B cell (primary cell): ENCODE measurements around the gene GOLIM4. TPM values are rescaled to one million over a fixed set of nuclear protein-coding genes. Genes with fewer than 3 reads are reported as not detected.

Experiments
- ATAC-seq: fragments of 200-7000 bp; cut with Tn5 transposase; one replicate; pipeline ENCODE4 v1.10.0; 2021; ENCODE audit warnings: low read depth, mild to moderate bottlenecking, moderate number of reproducible peaks, moderate library complexity
- CTCF ChIA-PET: fragments of 350-600 bp; sonication (Branson Sonifier 250); formaldehyde crosslinking; loops from one replicate; lab custom pipeline; 2021; ENCODE audit warnings: antibody characterized with exemption, inconsistent platforms; lab: Charles Lee
- POLR2A ChIA-PET: fragments of 350-600 bp; sonication (Branson Sonifier 250); formaldehyde crosslinking; loops from one replicate; lab custom pipeline; 2021; ENCODE audit warnings: antibody characterized with exemption; lab: Charles Lee
- DNase-seq: peaks from one replicate; pipeline ENCODE4 v3.0.0; 2013
- H2AFZ ChIP-seq: 2 replicates; pipeline ENCODE4 v1.6.1; 2012; ENCODE audit warnings: mild to moderate bottlenecking, low read depth, low read length; ENCODE audit not compliant: insufficient read depth, poor library complexity, severe bottlenecking
- H3K27ac ChIP-seq, 2 donors: 1 replicate in 1 of 2; 2 replicates in 1 of 2; pipeline ENCODE4 v1.5.1; 2012 to 2013; ENCODE audit warnings: low read length in 2 of 2, mild to moderate bottlenecking in 2 of 2, moderate library complexity in 1 of 2
- H3K27me3 ChIP-seq, 4 experiments: fragments of 200-600 bp in 1 of 4; sonication (generic) in 1 of 4; replicated peaks in 1 of 4; 1 replicate in 2 of 4; 2 replicates in 2 of 4; pipeline versions ENCODE4 v1.6.1 to v1.7.0; 2013 to 2016; ENCODE audit warnings: low read length in 3 of 4, mild to moderate bottlenecking in 2 of 4, mixed read lengths in 1 of 4, moderate library complexity in 1 of 4; ENCODE audit not compliant: insufficient read depth in 4 of 4, control insufficient read depth in 3 of 4; ENCODE audit errors: control extremely low read depth in 1 of 4
- H3K36me3 ChIP-seq, 2 experiments: replicated peaks in 1 of 2; 1 replicate in 1 of 2; 2 replicates in 1 of 2; pipeline versions ENCODE4 v1.6.1 to v1.7.1; 2013; ENCODE audit warnings: low read length in 1 of 2; ENCODE audit not compliant: insufficient read depth in 2 of 2, control insufficient read depth in 1 of 2; ENCODE audit errors: control extremely low read depth in 1 of 2, extremely low read depth in 1 of 2
- H3K4me1 ChIP-seq, 2 donors: fragments of 200-600 bp in 1 of 2; sonication (generic) in 1 of 2; 1 replicate in 1 of 2; 2 replicates in 1 of 2; pipeline versions ENCODE4 v1.5.1 to v1.6.1; 2013 to 2017; ENCODE audit warnings: low read length in 2 of 2; ENCODE audit not compliant: control insufficient read depth in 2 of 2, insufficient read depth in 2 of 2
- H3K4me2 ChIP-seq: replicated peaks from 2 replicates; pipeline ENCODE3; 2012; ENCODE audit warnings: mild to moderate bottlenecking, low read depth, low read length; ENCODE audit not compliant: poor library complexity, severe bottlenecking
- H3K4me3 ChIP-seq, 5 experiments: fragments of 200-600 bp in 1 of 5; sonication (generic) in 1 of 5; 1 replicate in 3 of 5; 2 replicates in 2 of 5; pipeline versions ENCODE4 v1.5.1 to v1.7.0; 2011 to 2016; ENCODE audit warnings: low read length in 4 of 5, mild to moderate bottlenecking in 4 of 5, low read depth in 2 of 5, control low read depth in 1 of 5, moderate library complexity in 1 of 5; ENCODE audit not compliant: insufficient read depth in 1 of 5; ENCODE audit errors: control extremely low read depth in 1 of 5, extremely low read depth in 1 of 5
- H3K79me2 ChIP-seq: fragments of 200-600 bp; sonication (generic); one replicate; pipeline ENCODE4 v1.6.0; 2016; ENCODE audit warnings: low read length; ENCODE audit not compliant: control insufficient read depth, insufficient read depth
- H3K9ac ChIP-seq: fragments of 200-600 bp; sonication (generic); 2 replicates; pipeline ENCODE4 v1.6.1; 2017; ENCODE audit warnings: mild to moderate bottlenecking, low read length, moderate library complexity
- H3K9me3 ChIP-seq, 3 donors: one replicate each; pipeline versions ENCODE4 v1.6.1 to v1.7.1; 2013; ENCODE audit warnings: low read length in 2 of 3; ENCODE audit not compliant: control insufficient read depth in 2 of 3, insufficient read depth in 1 of 3; ENCODE audit errors: control extremely low read depth in 1 of 3
- H4K20me1 ChIP-seq: 2 replicates; pipeline ENCODE4 v1.6.0; 2012; ENCODE audit warnings: mild to moderate bottlenecking, low read length; ENCODE audit not compliant: insufficient read depth, control insufficient read depth, poor library complexity, severe bottlenecking
- H3K27ac Mint-ChIP-seq: one replicate; pipeline ENCODE4 v1.8.0; 2021; ENCODE audit warnings: mixed read lengths
- H3K27me3 Mint-ChIP-seq: one replicate; pipeline ENCODE4 v1.8.0; 2021; ENCODE audit warnings: mixed read lengths
- H3K4me1 Mint-ChIP-seq: one replicate; pipeline ENCODE4 v1.8.0; 2021; ENCODE audit warnings: mixed read lengths
- H3K4me3 Mint-ChIP-seq: one replicate; pipeline ENCODE4 v1.8.0; 2021; ENCODE audit warnings: mixed read lengths
- H3K9me3 Mint-ChIP-seq: one replicate; pipeline ENCODE4 v1.8.0; 2022; ENCODE audit warnings: mixed read lengths; ENCODE audit not compliant: insufficient read depth
- CTCF ChIP-seq: fragments of 200-600 bp; IDR thresholded peaks from one replicate; pipeline ENCODE4 v1.8.0; 2022; ENCODE audit warnings: antibody characterized with exemption, mild to moderate bottlenecking
- EZH2 ChIP-seq: IDR thresholded peaks from 2 replicates; pipeline ENCODE4 v1.6.1; 2012; ENCODE audit warnings: borderline replicate concordance, low read depth, mild to moderate bottlenecking, moderate library complexity, low read length; ENCODE audit not compliant: insufficient read depth, poor library complexity, severe bottlenecking
- WGBS: methylation state at CpG from one replicate; pipeline ENCODE4 v1.1.5; 2013; ENCODE audit warnings: missing lambda C conversion rate; ENCODE audit not compliant: insufficient coverage; 5-methylcytosine and 5-hydroxymethylcytosine counted together
- intact Hi-C: fragments of 100-400 bp; cut with micrococcal nuclease; formaldehyde crosslinking; loops from one replicate; pipeline ENCODE4 v1.10.0; 2022
- polyA plus RNA-seq: library from polyadenylated mRNA; depleted of rRNA; stranded (reverse); fragments of >200 nt; gene quantifications from 2 replicates; pipeline ENCODE4 v1.2.3, GENCODE V29; 2012
- total RNA-seq, 2 donors: library from RNA; stranded (reverse); fragments of 120-200 nt in 1 of 2; gene quantifications; 1 replicate in 1 of 2; 2 replicates in 1 of 2; pipeline versions ENCODE4 v1.2.3 to v1.2.4, GENCODE V29; 2013 to 2022

GOLIM4 gene
- total and polyA plus RNA-seq, 2 donors (not counting 1 experiment from before 2014, with no cell fraction given): 2.5 to 9.3 TPM

GRCh38 chr3:168037020-168037419 is 58.7 kb downstream of the GOLIM4 start:
- Mint-ChIP-seq H3K9me3 (no peaks in the 10 kb centered on the region), H3K4me3 (no peak overlapping the region), H3K4me1 (no peaks in the 10 kb centered on the region), H3K27ac (no peak overlapping the region), H3K27me3 (no peaks in the 10 kb centered on the region)
- ChIA-PET POLR2A (no interaction called here), CTCF (interaction anchor here (0.9 to 1.7 kb wide), 2 partner anchors 10 to 129 kb away, joined by 3 to 7 read pairs; no protein-coding TSS in a partner anchor)
- H2AFZ ChIP-seq: no peak overlapping the region
- H3K4me3 ChIP-seq: no peak overlapping the region
- ATAC-seq: no peak
- no peaks in the 10 kb centered on the region for H3K79me2 ChIP-seq
- WGBS: no CpG with 5 or more reads among the region's 2 CpGs
- peaks cover 3 to 7% of the 10 kb centered on the region in 2 experiments for H3K36me3 ChIP-seq
- DNase-seq: no peak
- peaks cover 0 to 2% (median 0%) of the 10 kb centered on the region in 3 donors for H3K9me3 ChIP-seq
- no peak overlapping the region for H3K27ac ChIP-seq
- H3K9ac ChIP-seq: no peak overlapping the region
- H4K20me1 ChIP-seq: no peaks in the 10 kb centered on the region
- H3K27me3 ChIP-seq: no peaks in the 10 kb centered on the region
- no peak overlapping the region for H3K4me2 ChIP-seq
- intact Hi-C loops: no loop called here
- no peaks in the 10 kb centered on the region for H3K4me1 ChIP-seq
- TF ChIP-seq CTCF: no peak
- no peak for TF ChIP-seq EZH2

GRCh38 chr3:168036619-168037018 is 59.1 kb downstream of the GOLIM4 start:
- 100% methylated on average over 3 of the region's 4 CpGs for WGBS
- TF ChIP-seq EZH2 (no peak), CTCF (no peak)
- Histone ChIP-seq H3K9me3 (peaks cover 0 to 2% (median 0%) of the 10 kb centered on the region in 3 donors), H3K79me2 (no peaks in the 10 kb centered on the region), H2AFZ (no peak overlapping the region), H3K9ac (no peak overlapping the region), H3K36me3 (peaks cover 3 to 8% of the 10 kb centered on the region in 2 experiments), H4K20me1 (no peaks in the 10 kb centered on the region), H3K4me1 (no peaks in the 10 kb centered on the region), H3K4me2 (no peak overlapping the region), H3K27ac (no peak overlapping the region), H3K4me3 (no peak overlapping the region), H3K27me3 (no peaks in the 10 kb centered on the region)
- H3K4me3 Mint-ChIP-seq: no peak overlapping the region
- DNase-seq: no peak
- H3K9me3 Mint-ChIP-seq: no peaks in the 10 kb centered on the region
- ATAC-seq: no peak
- CTCF ChIA-PET: no interaction called here
- intact Hi-C loops: no loop called here
- H3K27ac Mint-ChIP-seq: no peak overlapping the region
- POLR2A ChIA-PET: no interaction called here
- no peaks in the 10 kb centered on the region for H3K27me3 Mint-ChIP-seq
- H3K4me1 Mint-ChIP-seq: no peaks in the 10 kb centered on the region
